GDM1 (cell line): ENCODE measurements around the gene SRRM2.

Source experiments
- DNase-seq: peaks from one replicate; lab custom pipeline; 2025; lab: John Stamatoyannopoulos, UW

Gene SRRM2

DNA sequence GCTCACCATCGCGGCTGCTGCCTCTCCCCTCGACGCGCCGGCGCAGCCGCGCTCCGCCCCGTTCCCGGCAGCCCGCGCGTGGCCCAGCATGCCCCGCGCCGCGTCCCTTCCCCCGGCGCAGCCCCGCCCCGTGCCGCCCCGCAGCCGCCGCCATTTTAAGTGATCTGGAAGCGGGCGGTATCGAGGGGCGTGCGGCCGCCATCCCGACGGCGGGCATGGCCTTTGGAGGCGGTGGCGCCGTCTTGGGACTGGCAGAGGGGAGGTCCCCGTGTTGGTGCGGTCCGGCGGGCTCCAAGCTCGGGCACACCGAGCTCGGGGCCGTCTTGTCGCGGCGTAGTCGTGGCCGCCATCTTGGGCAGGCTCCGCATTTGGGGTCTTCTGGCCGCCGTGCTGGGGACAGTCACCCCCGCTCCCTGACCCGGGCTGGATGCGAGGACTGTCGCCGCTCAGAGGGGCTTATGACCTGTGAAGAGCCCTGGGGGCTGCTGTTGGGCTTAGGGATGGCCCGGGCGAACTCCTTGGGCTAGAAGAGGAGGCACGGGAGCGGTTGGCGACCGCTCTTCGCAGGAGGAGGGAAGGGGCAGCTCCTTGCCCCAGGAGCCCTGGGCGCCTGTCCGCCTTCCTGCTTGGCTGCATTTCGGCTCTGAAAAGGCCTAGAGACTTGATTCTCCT is 24.9 kb downstream of the SRRM2 start, which contains the start of gene ELOB:
Gene ELOB, minus strand, starts transcription at position 50 of the 672 bp plus-strand sequence. Its CDS starts 41 bp downstream, at position 9.
- DNase-seq: peak; percentile 85

GRCh38 chr16:2777903-2778629 is 25.6 kb downstream of the SRRM2 start:
- DNase-seq: no peak

GRCh38 chr16:2778630-2778958 is 26.2 kb downstream of the SRRM2 start:
- DNase-seq: no peak

GRCh38 chr16:2779151-2779920 is 26.9 kb downstream of the SRRM2 start:
- no peak for DNase-seq

GRCh38 chr16:2779978-2780898 is 27.8 kb downstream of the SRRM2 start:
- no peak for DNase-seq

- DNase-seq: no peak
Observed at GRCh38 chr16:2782583-2783351, 30.3 kb downstream of the SRRM2 start.

DNA sequence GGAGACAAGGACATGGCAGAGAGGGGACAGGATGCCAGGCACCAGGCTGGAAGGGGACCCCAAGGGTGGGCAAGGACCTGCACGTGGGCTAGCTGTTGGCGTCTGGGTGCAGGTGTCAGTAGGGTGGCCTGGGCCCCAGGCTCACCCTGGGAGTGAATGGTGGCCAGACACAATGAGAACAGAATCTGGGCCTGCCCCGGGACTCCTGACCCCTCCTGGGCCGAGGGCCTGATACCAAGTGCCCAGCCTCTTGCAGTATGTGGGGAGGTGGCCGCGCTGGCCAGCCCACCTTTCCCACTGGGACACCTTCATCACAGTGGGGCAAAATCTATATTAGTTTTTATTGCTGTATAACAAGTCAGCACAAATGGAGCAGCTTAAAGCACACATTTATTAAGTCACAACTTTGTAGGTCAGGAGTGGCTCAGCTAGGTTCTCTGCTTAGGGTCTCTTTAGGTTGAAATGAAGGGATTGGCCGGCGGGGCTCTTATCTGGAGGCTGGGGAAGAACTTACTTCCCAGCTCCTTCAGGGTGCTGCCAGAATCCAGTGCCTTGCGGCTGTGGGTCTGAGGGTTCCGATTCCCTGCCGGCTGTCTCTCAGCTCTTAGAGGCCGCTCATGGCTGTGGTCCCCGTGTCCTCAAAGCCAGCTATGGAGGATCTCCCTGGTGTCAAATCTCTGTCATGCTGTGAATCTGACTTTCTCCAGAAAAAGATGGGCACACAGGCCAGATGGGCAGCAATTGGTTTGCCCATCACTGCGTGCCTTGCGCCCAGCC is 31.3 kb downstream of the SRRM2 start:
- no peak for DNase-seq

DNA sequence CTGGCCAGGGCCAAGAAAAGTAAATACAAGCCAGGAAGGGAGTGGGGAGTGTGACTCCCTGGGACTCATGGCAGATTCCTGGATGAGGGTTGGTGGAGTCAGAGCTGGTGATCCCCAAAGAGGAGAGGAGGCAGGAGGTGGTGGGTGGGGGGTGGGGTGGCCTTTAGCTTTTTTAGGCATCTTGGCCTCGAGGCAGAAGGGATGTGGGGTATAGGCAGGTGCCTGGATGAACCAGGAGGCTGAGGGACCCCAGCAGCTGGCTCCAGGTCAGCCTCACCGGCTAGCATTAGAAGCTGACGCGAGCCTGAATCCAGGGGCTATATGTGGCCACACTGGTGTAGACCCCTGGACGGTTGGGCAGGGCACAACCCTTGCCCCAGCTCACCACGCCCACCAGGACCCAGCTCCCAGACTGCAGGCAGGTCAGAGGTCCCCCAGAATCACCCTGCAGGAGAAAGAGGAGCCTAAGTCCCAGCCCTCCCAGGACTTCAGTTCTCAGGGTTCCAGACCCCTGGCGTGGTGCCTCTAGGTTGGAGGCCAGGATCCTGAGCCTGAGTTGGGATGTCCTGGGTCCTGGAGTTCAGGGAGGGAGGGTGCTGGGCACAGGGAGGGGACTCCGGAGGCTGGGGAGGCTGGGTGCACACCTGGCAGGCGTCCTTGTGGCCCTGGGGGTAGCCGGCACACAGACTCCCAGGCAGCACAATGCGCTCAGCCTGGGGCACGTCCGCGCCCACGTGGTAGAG is 32.1 kb downstream of the SRRM2 start:
- no peak for DNase-seq

DNA sequence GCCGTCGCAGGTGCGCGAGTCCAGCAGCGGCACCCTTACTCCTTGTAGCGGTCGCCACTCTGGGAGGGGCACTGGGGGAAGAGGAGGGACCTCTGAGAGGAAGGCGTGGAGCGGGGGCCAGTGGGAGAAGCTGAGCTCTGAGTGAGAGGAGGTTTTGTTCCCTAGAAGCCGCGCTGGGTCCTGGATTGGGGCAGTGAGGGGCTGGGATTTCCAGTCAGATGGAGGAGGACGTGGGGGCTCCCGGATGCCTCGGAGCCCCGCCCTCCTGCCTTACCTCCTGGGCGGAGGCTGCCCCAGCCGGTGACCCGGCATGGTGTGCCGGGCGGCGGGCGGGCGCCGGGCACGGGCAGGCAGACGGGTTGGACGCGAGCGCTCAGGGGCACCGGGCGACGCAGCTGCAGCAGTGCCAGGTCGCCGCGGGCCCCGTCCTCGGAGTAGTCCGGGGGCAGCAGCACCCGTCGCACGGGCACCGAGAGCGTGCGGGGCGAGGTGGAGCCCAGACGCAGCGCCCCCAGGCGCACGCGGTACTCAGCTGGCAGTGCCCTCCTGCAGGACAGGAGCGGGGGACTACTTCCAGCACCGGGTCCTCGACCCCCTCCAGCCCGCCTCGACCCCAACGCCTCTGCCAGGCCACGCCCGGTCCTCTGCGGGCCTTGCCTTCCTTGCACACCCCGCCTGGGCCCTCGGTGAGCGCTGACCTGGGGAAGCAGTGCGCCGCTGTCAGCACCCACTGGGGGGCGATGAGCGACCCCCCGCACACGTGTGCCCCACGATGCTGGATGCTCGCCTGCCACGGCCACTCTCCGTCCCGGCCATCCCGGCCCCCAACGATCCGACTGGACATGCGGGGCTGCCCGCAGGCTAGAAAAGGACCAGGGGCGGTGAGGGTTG is 32.9 kb downstream of the SRRM2 start:
- DNase-seq: no peak

GRCh38 chr16:2786061-2786825 is 33.8 kb downstream of the SRRM2 start:
- no peak for DNase-seq

- DNase-seq: no peak
Observed at GRCh38 chr16:2786826-2787151, 34.4 kb downstream of the SRRM2 start.

DNA sequence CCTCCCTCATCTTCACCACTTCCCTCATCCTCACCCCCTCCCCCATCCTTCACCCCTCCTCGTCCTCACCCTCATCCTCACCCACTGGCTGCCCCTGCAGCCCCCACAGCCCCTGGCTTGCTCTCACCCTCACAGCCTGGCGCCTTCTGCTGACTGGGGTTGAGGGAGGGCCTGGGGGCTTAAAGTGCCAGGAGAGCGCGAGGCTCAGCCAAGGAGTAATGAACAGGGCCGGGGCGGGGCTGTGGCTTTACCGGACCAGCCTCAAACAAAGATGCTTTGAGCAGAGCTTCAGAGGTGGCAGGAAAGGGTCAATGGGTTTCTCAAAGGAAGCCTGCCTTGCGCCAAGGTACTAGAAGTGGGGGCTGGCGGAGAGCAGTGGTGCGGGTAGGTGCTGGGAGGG is 35.0 kb downstream of the SRRM2 start, which contains the start of gene PRSS33:
Gene PRSS33, minus strand, starts transcription at position 155 of the 400 bp plus-strand sequence. CDS start 1,013 bp downstream, outside the sequence.
- no peak for DNase-seq

DNA sequence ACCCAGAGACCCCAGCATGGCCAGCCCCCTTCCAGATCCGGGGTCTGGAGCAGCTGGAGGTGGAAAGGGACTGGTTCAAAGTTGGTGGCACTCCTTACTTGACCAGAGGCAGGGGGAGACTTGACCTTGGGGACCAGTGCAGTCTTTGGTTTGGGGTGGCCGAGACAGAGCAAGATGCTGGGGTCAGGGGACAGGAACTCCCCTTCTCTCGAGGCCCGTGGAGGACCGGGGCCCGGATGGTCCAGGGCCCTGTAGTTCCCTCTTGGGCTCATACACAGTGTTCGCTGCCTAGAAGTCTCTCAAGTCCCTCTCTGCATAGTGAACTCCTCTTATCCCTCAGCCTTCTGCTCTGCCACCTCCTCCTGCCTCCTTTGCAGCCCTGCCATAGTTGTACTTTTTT is 35.5 kb downstream of the SRRM2 start:
- DNase-seq: no peak

GRCh38 chr16:2790631-2791030 is 38.2 kb downstream of the SRRM2 start:
- no peak for DNase-seq

DNA sequence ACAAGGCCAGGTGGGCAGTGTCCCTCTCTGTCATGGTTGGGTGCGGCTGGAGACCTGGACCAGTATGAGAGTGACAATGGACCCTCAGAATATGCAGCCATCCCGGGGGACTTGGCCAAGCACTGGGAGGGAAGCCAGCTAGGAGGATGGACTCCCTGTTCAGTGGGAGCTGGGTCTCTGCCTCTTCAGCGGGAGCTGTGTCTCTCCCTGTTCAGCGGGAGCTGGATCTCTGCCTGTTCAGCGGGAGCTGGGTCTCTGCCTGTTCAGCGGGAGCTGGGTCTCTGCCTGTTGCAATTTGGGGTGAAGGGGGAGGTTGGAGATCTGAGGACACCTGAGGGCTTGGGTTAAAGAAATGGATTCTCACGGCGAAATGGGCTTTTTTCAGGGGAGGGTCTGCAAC is 38.7 kb downstream of the SRRM2 start:
- no peak for DNase-seq

- DNase-seq: no peak
Observed at GRCh38 chr16:2792940-2793339, 40.5 kb downstream of the SRRM2 start.

GRCh38 chr16:2795395-2796143 is 43.1 kb downstream of the SRRM2 start:
- DNase-seq: no peak
